ENCODE results near the gene PRR22.
"Not testable (repeated sequence)": the region's sequence is repeated elsewhere in the genome, so short reads cannot be mapped to it uniquely, and the experiment has no call there.

The PRR22 gene

DNA sequence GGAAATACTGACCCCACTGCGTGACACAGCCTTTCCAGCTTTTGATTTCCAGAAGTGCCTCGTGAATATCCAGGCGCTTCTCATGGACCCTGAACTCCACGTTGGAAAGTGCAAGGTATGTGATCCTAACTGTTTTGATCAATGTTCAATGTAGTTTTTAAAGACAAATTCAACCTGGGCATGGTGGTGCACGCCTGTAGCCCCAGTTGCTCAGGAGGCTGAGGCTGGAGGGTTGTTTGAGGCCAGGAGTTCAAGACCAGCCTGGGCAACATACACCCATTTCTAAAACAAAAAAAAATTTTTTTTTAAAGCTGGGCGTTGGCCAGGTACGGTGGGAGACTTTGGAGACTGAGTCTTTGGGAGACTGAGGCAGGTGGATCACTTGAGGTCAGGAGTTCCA, 32.8 kb downstream of the PRR22 start:
- DNase-seq (ENCODE audit: low read depth in 2 of 2): no peak

DNA sequence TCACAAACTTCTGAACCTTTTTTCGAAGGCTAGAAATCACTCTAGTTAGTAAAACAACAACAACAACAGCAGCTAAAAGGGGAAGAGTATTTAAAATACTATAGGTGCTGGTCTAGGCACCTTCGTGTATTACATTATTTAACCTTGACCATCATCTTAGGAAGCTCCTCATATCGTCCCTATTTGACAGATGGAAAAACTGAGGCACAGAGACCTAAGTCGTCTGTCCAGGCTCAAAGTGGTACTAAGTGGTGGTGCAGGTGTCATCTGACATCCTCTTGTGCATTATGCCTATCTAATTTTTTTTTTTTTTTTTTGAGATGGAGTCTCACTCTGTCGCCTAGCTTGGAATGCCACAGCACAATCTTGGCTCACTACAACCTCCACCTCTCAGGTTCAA, 35.0 kb downstream of the PRR22 start:
- DNase-seq (ENCODE audit: low read depth in 2 of 2): no peak

DNA sequence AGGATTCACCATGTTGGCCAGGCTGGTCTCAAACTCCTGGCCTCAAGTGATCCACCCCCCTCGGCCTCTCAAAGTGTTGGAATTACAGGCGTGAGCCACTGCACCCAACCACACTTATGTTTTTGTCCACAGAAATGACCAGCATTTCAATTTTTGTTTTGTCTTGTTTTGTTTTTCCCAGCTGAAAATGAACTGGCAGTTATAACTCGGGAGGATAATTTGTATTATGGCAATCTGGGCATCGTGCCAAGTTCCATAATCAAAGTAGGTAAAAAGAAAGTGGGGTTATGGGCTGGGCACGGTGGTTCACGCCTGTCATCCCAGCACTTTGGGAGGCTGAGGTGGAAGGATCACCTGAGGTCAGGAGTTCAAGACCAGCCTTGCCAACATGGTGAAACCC, 35.6 kb downstream of the PRR22 start:
- DNase-seq (ENCODE audit: low read depth in 2 of 2): not testable (repeated sequence)

DNA sequence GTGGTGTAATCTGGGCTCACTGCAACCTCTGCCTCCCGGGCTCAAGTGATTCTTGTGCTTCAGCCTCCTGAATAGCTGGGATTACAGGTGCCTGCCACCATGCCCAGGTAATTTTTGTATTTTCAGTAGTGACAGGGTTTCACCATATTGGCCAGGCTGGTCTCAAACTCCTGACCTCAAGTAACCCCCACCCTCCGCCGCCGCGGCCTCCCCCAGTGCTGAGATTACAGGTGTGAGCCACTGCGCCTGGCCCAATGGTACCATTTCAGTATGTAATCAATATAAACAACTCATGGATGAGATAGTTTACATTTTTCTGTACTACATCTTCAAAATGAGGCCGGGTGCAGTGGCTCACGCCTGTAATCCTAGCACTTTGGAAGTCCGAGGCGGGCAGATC, 39.5 kb downstream of the PRR22 start:
- not testable (repeated sequence) for DNase-seq (ENCODE audit: low read depth in 2 of 2)

DNA sequence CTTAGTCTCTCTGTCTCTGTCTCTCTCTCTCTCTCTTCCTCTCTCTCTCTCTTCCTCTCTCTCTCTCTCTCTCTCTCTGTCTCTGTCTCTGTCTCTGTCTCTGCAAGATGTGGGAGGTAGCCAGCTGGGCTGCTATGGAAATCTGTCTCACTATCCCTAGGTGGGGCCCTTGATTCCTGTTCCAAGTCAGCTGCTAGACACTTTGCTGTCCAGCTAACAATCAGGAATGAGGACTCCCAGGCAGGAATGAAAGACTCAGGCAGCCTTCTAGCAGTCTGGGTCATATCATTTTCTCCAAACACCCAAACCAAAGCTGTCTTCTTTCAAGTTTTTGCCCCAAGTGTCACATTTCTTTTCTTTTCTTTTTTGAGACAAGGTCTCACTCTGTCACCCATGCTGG, 40.9 kb downstream of the PRR22 start:
- no peak for DNase-seq (ENCODE audit: low read depth in 2 of 2)

DNA sequence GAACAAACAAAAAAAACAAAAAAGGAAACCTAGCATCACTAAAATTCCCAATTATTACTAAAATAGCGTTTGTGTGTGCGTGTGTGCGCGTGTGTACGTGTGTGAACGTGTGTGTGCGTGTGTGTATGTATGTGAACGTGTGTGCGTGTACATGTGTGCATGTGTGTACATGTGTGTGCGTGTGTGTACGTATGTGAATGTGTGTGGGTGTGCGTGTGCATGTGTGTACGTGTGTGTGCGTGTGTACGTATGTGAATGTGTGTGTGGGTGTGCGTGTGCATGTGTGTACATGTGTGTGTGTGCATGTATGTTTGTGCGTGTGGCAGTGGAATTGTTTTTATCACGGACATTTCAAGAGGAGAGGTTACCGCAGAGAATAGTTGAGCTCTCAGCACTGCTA, 42.5 kb downstream of the PRR22 start:
- no peak for DNase-seq (ENCODE audit: low read depth in 2 of 2)

DNA sequence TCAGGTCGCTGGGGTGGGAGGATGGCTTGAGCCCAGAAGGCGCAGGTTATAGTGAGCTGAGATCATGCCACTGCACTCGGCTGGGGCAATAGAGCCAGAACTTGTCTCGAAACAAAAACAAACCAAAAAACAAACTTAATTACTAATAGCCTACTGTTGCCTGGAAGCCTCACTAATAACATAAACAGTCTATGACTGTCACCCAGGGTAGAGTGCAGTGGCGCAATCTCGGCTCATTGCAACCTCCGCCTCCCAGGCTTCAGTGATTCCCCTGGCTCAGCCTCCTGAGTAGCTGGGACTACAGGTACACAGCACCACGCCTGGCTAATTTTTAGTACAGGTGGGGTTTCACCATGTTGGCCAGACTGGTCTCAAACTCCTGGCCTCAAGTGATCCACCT, 46.1 kb downstream of the PRR22 start:
- DNase-seq (ENCODE audit: low read depth in 2 of 2): no peak

DNA sequence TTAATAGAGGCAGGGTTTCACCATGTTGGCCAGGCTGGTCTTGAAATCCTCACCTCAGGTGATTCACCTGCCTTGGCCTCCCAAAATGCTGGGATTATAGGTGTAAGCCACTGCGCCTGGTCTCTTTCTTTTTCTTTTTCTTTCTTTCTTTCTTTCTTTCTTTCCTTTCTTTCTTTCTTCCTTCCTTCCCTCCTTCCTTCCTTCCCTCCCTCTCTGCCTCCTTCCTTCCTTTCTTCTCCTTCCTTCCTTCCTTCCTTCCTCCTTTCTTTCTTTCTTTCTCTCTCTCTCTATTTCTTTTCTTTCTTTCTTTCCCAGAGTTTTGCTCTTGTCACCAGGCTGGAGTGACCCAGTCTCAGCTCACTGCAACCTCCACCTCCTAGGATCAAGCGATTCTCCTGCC, 51.4 kb downstream of the PRR22 start:
- DNase-seq (ENCODE audit: low read depth in 2 of 2): not testable (repeated sequence)
